Spleen (tissue), 7 donors: ENCODE results near the gene ZKSCAN3.

Experiments used
- POLR2A ChIP-seq, 3 donors: fragments of 450-650 bp; IDR thresholded peaks; one replicate each; pipeline ENCODE4 v1.5.1; 2017; ENCODE audit warnings: antibody characterized with exemption in 3 of 3, mild to moderate bottlenecking in 1 of 3
- POLR2AphosphoS5 ChIP-seq, 3 donors: sonication (generic); formaldehyde crosslinking; IDR thresholded peaks; one replicate each; pipeline ENCODE4 v1.5.1; 2017; ENCODE audit warnings: antibody characterized with exemption in 3 of 3
- TF ChIP-seq, protein P1 (sequence below), 11 experiments: fragments of 200-600 bp in 7 of 11; fragments of 450-650 bp in 4 of 11; sonication (generic) in 4 of 11; IDR thresholded peaks in 8 of 11; conservative IDR thresholded peaks in 3 of 11; 1 replicate in 7 of 11; 2 replicates in 4 of 11; pipeline versions ENCODE4 v1.4.0 to v1.8.0; 2016 to 2021; ENCODE audit warnings: antibody characterized with exemption in 11 of 11, inconsistent platforms in 4 of 11, mild to moderate bottlenecking in 1 of 11
- donor health status: DM: no; HTN: no; CAD: no; lungs with moderate emphysema.
- donor health status: DM: no; HTN: no; CAD: no.
- donor health status: DM: no; HTN: no; CAD: no.

DNA sequence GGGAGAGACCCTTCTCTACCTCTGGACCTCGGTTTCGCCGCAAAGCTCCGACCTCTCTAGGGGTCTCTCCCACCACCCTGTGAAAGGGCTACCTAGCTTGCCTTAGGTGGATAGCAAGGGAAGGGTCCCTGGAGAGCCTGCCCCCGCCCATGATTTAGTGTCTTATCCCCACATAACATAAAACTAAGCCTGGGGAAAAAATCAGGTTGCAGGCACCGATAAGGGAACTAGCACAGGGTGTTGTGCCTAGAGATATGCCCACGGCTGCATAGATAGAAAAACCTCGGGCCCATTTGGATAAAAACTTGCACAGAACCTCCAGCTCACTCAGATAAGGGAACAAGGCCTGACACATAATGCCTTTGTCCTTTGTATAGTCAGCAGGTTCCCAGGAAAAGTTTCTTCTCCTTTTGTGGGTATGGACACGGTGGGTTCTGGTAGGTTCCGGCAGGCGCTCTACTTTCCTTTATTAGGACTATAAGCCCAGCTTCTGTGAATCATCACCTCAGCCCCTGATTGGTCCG lies 14.6 kb upstream of the ZKSCAN3 start:
- TF ChIP-seq, protein P1, sequence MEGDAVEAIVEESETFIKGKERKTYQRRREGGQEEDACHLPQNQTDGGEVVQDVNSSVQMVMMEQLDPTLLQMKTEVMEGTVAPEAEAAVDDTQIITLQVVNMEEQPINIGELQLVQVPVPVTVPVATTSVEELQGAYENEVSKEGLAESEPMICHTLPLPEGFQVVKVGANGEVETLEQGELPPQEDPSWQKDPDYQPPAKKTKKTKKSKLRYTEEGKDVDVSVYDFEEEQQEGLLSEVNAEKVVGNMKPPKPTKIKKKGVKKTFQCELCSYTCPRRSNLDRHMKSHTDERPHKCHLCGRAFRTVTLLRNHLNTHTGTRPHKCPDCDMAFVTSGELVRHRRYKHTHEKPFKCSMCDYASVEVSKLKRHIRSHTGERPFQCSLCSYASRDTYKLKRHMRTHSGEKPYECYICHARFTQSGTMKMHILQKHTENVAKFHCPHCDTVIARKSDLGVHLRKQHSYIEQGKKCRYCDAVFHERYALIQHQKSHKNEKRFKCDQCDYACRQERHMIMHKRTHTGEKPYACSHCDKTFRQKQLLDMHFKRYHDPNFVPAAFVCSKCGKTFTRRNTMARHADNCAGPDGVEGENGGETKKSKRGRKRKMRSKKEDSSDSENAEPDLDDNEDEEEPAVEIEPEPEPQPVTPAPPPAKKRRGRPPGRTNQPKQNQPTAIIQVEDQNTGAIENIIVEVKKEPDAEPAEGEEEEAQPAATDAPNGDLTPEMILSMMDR (IDR thresholded peaks at IDR 0.05 in 8 of 11, conservative IDR thresholded peaks at IDR 0.05 in 3 of 11) = no peak
- TF ChIP-seq POLR2AphosphoS5 (IDR thresholded peaks at IDR 0.05) = no peak
- no peak for TF ChIP-seq POLR2A (IDR thresholded peaks at IDR 0.05)
